GM21360 (cell line): ENCODE measurements around the gene PEAK1.
"Not testable (repeated sequence)": the region's sequence is repeated elsewhere in the genome, so short reads cannot be mapped to it uniquely, and the experiment has no call there.

Experiments used
- ATAC-seq: cut with Tn5 transposase; IDR thresholded peaks from one replicate; pipeline ENCODE4 v1.9.1; 2021; ENCODE audit warnings: mild to moderate bottlenecking, moderate library complexity; ENCODE audit not compliant: unreplicated experiment

Gene PEAK1

DNA sequence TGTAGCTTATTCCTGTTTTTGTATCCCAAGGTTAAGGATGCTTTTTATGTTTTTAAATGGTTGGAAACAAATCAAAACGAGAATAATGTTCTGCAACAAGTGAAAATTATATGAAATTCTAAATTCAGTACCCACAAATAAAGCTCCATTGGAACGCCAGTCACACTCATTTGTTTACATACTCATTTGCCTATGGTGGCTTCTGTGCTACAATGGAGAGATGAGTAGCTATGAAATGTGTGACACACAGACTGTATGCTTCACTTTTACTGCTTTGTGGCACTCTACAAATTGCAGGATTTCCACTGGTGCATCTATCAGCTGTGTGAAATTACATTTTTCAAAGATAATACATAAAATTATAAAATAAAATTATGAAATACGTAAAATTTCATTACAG is 236.8 kb downstream of the PEAK1 start:
- no peak for ATAC-seq

DNA sequence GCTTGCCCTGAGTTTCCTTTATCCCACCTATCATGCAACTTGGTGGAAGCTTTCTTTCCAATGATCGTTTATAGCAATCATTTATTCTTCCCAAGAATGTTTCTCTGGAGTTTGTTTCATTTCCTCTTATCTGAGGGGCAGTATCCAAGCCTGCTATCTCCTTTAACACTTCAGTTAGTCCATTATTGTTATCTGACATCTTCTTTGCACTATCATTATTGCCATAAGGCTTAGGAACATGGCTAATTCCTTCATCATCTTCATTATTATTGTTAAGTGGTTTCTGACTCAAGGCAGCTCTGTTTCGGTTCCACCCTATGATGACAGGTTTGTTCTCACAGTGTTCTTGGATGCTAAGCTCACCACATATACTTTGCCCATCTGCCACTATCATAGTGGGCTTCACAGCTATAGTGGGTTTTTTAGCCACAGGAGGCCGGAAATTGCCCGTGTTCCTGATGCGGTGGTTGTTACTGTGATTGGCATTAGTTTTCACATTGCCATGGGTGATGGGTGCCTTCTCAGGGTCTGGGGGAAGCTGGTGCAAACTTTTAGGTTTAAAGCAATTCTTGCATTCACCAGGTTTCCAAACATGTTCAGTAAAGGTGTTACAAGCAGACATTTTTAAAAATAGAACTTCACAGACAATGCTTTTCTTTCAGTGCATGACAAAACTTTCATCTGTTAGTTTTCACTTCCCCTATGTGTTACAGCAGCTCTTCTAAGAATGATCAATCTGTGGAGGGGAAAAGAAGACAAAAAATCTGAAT is 238.4 kb downstream of the PEAK1 start:
- peak; percentile 66 for ATAC-seq

DNA sequence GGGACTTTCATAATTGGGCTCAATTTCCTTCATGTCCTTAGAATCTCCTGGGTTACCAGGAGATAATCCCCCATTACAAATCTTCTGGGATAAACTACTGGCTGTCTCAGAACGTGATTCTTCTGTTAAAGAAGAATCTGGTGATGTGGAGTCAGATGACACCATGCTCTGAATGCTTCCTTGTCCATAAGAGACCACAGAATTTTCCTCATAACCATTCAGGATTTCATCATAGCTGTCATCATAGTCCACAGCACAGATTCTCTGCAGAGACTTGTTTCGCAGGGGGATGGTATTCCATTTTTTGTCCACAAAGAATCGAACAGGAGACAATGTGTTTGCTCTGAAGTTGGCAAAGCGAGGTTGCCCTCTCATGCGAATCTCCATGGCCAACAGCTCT is 239.1 kb downstream of the PEAK1 start:
- no peak for ATAC-seq

- no peak for ATAC-seq
Measured at GRCh38 chr15:77180270-77180669, 239.6 kb downstream of the PEAK1 start.

DNA sequence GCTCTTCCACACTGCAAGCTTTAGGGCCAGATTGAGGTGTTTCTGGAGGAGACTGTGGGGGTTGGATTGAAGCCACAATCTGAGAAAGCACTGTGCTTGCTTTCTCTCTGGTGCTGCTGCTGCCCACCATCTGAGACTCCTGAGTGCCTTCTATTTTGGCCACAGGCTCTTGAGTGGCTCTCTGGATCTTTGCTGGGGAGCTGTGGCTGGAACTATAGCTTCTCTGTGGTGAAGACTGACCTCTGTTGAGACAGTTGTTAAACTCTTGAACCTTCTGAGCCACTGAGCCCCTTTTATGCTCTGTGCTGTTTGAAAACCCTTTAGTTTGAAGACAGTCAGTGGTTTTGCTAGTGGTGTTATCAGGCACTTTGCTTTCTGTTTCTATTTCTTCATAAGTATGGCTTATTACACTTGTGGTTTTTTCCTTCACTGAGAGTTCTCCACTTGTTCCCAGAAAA is 240.3 kb downstream of the PEAK1 start:
- ATAC-seq, result no peak

- ATAC-seq, result no peak
Measured at GRCh38 chr15:77178411-77178810, 241.5 kb downstream of the PEAK1 start.

GRCh38 chr15:77176148-77176547 is 243.8 kb downstream of the PEAK1 start:
- not testable (repeated sequence) for ATAC-seq

GRCh38 chr15:77173487-77173886 is 246.4 kb downstream of the PEAK1 start:
- no peak for ATAC-seq

DNA sequence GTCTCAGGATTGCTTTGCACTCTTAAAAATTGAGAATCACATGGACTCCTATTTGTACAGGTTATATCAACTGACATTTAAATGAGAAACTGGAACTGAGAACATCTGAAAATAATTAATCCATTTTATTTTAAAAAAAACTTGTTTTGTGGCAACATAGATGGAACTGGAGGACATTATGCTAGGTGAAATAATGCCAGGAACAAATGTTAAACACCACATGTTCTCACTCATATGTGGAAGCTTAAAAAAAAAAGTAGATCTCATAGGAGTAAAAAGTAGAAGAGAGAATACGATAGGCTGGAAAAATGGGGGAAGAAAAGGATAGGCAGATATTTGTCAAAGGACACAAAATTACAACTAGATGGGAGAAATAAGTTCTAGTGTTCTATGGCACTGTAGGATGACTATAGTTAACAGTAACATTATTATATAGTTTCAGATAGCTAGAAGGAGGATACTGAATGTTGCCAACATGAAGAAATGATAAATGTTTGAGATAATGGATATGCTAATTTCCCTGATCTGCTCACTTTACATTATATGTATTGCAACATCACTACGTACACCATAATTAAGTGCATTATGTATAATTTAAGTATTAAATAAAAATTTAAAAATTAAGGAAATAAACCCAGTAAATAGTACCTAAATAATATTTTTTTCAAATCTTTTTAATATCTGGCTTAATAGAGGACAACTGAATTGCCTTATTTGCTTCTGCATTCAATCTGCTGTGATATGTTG is 248.5 kb downstream of the PEAK1 start:
- ATAC-seq, result no peak

GRCh38 chr15:77168616-77169015 is 251.3 kb downstream of the PEAK1 start:
- no peak for ATAC-seq

DNA sequence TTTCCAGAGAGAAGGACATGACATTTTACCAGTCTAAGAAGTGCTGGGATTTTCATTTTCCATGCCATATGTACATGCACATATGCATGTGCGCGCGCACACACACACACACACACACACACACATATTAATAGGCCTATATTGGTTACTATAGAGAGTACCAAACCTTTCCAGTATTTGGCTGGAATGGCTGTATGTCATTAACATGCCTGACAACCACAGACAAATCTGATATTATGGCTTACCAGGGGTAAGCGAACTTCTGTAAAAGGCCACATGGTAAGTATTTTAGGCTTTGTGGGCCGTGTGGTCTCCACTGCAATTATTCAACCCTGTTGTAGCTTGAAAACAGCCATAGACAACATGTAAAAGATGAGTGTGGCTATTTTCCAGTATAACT is 251.8 kb downstream of the PEAK1 start:
- ATAC-seq, result no peak

- ATAC-seq, result no peak
Measured at GRCh38 chr15:77167406-77167805, 252.5 kb downstream of the PEAK1 start.

DNA sequence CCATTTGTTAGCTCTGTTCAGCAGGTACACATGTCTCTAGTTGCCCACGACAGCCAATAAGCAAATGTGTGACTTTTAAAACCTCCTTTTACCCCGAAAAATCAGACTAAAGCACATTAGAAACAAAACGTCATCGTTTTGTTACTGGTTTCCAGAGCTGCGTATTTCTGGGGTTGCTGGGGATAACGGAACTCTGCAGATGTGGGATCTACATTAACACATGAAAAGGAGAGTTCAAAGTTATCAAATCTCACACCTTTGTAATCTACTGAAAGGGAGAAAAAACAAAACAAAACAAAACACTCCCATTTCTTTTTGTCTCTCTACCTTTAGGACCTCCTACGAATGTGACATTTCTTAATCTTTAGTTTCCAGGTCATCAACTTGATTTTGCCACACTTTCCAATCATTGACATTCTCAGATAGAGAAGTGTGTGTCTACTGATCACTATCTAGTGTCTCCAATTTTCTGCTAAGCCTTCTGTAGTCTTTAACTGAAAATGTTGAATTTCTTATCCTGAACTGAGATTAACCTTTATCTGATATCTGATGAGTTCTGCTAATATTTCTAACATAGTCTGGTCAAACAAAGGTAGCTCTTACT is 256.0 kb downstream of the PEAK1 start:
- ATAC-seq, result no peak

- ATAC-seq, result no peak
Measured at GRCh38 chr15:77162872-77163633, 256.9 kb downstream of the PEAK1 start.

GRCh38 chr15:77160562-77161478 is 259.1 kb downstream of the PEAK1 start:
- no peak for ATAC-seq

GRCh38 chr15:77156000-77156399 is 263.9 kb downstream of the PEAK1 start:
- ATAC-seq, result not testable (repeated sequence)

DNA sequence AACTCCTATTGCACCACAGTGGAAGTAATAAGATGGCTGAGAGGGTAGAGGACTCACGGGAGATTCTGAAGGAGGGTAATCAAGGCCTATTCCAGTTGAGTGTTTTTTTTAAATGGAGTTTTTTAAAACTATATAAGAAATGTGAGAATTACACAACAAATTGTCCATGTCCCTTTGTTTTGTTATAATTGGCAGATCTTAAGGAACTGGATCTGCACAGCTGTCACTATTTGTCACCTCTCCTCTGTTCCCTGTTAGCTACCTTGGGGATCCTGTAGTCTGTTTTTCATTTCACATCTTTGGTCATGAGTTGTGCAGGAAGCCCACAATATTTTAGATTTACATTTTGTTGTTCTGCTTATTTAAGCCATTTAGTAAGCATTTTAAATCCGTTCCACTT is 271.7 kb downstream of the PEAK1 start:
- ATAC-seq, result no peak

GRCh38 chr15:77145370-77145769 is 274.5 kb downstream of the PEAK1 start:
- ATAC-seq, result no peak

DNA sequence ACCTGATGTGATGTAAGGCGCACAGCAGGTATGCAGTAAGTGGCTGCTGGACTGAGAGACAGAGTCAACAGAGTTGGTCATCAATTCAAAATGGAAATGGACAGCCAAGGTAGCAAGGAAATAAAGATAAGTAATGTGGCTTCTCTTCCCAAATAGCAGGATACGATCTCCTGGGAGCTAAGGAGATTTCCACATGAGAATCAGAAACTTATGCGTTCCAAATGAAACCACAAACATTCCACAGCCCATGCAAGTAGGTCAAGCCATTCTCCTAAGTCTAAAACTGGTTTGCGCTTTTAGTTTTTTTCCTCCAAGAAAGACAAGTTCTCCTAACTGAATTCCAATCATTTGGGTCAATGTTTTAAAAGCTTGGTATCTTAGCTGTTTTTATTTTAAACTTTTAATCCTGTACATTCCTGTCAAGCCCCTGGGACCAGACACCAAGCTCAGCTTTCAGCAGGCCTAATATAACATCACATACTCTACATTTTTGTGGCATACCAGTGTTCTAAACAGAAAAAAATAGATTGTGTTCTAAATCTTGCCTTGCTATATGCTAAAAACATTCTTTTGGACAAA is 275.3 kb downstream of the PEAK1 start:
- no peak for ATAC-seq

DNA sequence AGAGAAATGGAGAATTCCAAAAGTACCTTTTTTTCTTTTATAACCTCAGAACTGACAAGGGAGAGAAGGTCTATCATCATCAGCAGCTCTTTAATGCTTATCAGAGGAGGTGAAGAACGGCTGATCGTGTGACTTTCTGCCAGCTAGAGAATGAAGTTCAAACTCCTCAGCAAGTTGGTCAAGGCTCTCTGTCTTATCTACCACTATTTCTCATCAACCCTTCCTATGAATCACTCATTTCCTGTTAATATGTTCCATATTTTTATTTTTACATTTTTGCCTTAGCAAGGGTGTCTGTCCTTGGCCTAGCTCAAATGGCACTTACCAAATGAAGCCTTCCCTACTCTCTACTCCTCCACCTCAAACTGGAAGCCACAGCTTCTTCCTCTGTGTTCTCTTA is 275.9 kb downstream of the PEAK1 start:
- no peak for ATAC-seq
